Panc1 (cell line): Measurements from ENCODE around the gene TMEM63C.

Source experiments
- SIN3A ChIP-seq: IDR thresholded peaks from 2 replicates; pipeline ENCODE4 v1.6.1; 2012; ENCODE audit warnings: low read depth, mild to moderate bottlenecking, low read length, moderate library complexity, borderline replicate concordance; ENCODE audit not compliant: insufficient read depth
- TCF7L2 ChIP-seq: IDR thresholded peaks from 2 replicates; pipeline ENCODE4 v1.6.1; 2011; ENCODE audit warnings: mild to moderate bottlenecking, low read depth, low read length, inconsistent platforms
- TF ChIP-seq, protein P1 (sequence below): fragments of 450-650 bp; IDR thresholded peaks from 2 replicates; pipeline ENCODE4 v1.5.1; 2017; ENCODE audit warnings: mild to moderate bottlenecking
- TF ChIP-seq, protein P2 (sequence below), 2 experiments: IDR thresholded peaks; 2 replicates each; pipeline ENCODE4 v1.6.1; 2011 to 2012; ENCODE audit warnings: low read depth in 2 of 2, control low read depth in 1 of 2, low read length in 1 of 2, mild to moderate bottlenecking in 1 of 2, moderate library complexity in 1 of 2; ENCODE audit not compliant: insufficient read depth in 1 of 2

DNA sequence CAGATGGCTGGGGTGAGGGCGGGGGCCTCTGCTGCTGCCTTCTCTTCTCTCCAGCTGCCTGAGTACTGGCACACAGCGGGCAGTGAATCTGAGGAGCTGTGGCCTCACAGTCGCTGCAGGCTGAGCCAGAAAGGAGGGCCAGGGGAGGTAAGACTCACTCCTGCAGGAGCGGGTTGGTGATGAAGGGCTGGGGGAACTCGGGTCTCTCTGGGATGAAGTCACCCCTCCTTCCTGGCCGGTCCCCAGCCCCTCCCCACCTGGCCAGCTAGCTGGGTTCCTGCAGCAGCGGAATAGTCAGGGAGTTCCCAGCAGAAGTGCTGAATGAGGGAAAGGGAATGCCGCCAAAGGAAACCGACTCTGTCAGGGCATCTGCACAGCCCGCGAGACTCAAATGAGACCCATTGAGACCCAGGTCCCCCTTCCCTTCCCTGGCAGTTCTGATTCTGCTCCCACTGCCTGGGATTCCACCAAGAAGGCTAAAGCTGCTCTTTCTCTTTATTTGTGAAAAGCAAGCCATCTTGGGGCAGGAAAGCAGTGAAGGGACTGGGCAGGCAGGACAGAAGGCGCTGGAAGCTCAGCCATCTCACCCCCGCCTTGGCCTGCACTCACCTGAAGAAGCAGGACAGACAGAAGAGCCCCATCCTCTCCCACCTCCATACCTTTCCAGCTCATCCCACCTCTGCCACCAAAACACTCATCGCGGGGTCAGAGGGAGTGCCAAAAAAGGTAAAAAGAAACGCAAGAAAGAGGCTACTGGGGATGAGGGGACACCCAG is 84.2 kb downstream of the TMEM63C start:
- TF ChIP-seq, protein P1, sequence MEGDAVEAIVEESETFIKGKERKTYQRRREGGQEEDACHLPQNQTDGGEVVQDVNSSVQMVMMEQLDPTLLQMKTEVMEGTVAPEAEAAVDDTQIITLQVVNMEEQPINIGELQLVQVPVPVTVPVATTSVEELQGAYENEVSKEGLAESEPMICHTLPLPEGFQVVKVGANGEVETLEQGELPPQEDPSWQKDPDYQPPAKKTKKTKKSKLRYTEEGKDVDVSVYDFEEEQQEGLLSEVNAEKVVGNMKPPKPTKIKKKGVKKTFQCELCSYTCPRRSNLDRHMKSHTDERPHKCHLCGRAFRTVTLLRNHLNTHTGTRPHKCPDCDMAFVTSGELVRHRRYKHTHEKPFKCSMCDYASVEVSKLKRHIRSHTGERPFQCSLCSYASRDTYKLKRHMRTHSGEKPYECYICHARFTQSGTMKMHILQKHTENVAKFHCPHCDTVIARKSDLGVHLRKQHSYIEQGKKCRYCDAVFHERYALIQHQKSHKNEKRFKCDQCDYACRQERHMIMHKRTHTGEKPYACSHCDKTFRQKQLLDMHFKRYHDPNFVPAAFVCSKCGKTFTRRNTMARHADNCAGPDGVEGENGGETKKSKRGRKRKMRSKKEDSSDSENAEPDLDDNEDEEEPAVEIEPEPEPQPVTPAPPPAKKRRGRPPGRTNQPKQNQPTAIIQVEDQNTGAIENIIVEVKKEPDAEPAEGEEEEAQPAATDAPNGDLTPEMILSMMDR: no peak
- TF ChIP-seq, protein P2, sequence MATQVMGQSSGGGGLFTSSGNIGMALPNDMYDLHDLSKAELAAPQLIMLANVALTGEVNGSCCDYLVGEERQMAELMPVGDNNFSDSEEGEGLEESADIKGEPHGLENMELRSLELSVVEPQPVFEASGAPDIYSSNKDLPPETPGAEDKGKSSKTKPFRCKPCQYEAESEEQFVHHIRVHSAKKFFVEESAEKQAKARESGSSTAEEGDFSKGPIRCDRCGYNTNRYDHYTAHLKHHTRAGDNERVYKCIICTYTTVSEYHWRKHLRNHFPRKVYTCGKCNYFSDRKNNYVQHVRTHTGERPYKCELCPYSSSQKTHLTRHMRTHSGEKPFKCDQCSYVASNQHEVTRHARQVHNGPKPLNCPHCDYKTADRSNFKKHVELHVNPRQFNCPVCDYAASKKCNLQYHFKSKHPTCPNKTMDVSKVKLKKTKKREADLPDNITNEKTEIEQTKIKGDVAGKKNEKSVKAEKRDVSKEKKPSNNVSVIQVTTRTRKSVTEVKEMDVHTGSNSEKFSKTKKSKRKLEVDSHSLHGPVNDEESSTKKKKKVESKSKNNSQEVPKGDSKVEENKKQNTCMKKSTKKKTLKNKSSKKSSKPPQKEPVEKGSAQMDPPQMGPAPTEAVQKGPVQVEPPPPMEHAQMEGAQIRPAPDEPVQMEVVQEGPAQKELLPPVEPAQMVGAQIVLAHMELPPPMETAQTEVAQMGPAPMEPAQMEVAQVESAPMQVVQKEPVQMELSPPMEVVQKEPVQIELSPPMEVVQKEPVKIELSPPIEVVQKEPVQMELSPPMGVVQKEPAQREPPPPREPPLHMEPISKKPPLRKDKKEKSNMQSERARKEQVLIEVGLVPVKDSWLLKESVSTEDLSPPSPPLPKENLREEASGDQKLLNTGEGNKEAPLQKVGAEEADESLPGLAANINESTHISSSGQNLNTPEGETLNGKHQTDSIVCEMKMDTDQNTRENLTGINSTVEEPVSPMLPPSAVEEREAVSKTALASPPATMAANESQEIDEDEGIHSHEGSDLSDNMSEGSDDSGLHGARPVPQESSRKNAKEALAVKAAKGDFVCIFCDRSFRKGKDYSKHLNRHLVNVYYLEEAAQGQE (IDR thresholded peaks at IDR 0.05; ENCODE audit: insufficient read depth in 1 of 2, low read depth in 2 of 2, low read length in 1 of 2): no peak
- no peak for TF ChIP-seq TCF7L2
- TF ChIP-seq SIN3A: no peak
